Endothelial cell of umbilical vein (primary cell): Measurements from ENCODE around the gene POLR3GL. TPM values are rescaled to one million over a fixed set of nuclear protein-coding genes. Genes with fewer than 3 reads are reported as not detected.

Experiments used
- BruUV-seq: library from RNA; stranded (reverse); fragments of 400-500 nt; replicated peaks from 2 replicates; lab custom pipeline; 2021; lab: Mats Ljungman, UMichigan
- CTCF ChIA-PET: fragments of 300-600, 350-600 bp; sonication (Branson Sonifier 250); formaldehyde crosslinking; loops from one replicate; lab custom pipeline; 2021; ENCODE audit warnings: antibody characterized with exemption, inconsistent platforms; lab: Charles Lee
- POLR2A ChIA-PET: fragments of 300-600, 350-600 bp; sonication (Branson Sonifier 250); formaldehyde crosslinking; loops from one replicate; lab custom pipeline; 2021; ENCODE audit warnings: antibody characterized with exemption, inconsistent platforms; lab: Charles Lee
- DNase-seq: peaks from one replicate; pipeline ENCODE4 v3.0.0-alpha.2; 2011; ENCODE audit warnings: low read depth, low spot score
- FAIRE-seq: peaks from 2 replicates; lab custom pipeline; 2011; peaks lifted over from hg19 to GRCh38; lab: Jason Lieb, UNC
- H2AFZ ChIP-seq: 2 replicates; pipeline ENCODE4 v1.6.0; 2012; ENCODE audit warnings: low read depth, low read length, control low read depth, inconsistent platforms
- H3K27ac ChIP-seq: 2 replicates; pipeline ENCODE4 v1.5.1; 2011; ENCODE audit warnings: low read depth, mild to moderate bottlenecking, control low read depth, low read length, moderate library complexity; ENCODE audit not compliant: insufficient read depth
- H3K27me3 ChIP-seq, 2 experiments: 2 replicates each; pipeline versions ENCODE4 v1.6.0 to v1.6.1; 2011; ENCODE audit warnings: low read length in 2 of 2, mixed read lengths in 1 of 2; ENCODE audit not compliant: control insufficient read depth in 2 of 2, insufficient read depth in 2 of 2
- H3K36me3 ChIP-seq, 2 experiments: 2 replicates in 1 of 2; 3 replicates in 1 of 2; pipeline ENCODE4 v1.5.1; 2011; ENCODE audit warnings: low read length in 2 of 2, mild to moderate bottlenecking in 1 of 2, moderate library complexity in 1 of 2; ENCODE audit not compliant: control insufficient read depth in 2 of 2, insufficient read depth in 2 of 2; ENCODE audit errors: extremely low read depth in 1 of 2
- H3K4me1 ChIP-seq: 3 replicates; pipeline ENCODE4 v1.5.1; 2011; ENCODE audit warnings: mild to moderate bottlenecking, low read length; ENCODE audit not compliant: control insufficient read depth, insufficient read depth; ENCODE audit errors: extremely low read depth
- H3K4me2 ChIP-seq: 2 replicates; pipeline ENCODE4 v1.6.1; 2011; ENCODE audit warnings: low read length, control low read depth, mixed read lengths; ENCODE audit not compliant: insufficient read depth
- H3K4me3 ChIP-seq, 3 experiments: fragments of 200-600 bp in 1 of 3; sonication (generic), shearing (Covaris generic) in 1 of 3; replicated peaks in 1 of 3; 2 replicates each; pipeline ENCODE4 v1.5.1; 2011 to 2016; ENCODE audit warnings: control low read depth in 3 of 3, low read length in 3 of 3, mild to moderate bottlenecking in 2 of 3, inconsistent platforms in 1 of 3, low read depth in 1 of 3, moderate library complexity in 1 of 3; ENCODE audit not compliant: insufficient read depth in 1 of 3
- H3K79me2 ChIP-seq: 2 replicates; pipeline ENCODE4 v1.6.0; 2012; ENCODE audit warnings: low read length, inconsistent platforms; ENCODE audit not compliant: control insufficient read depth, insufficient read depth
- H3K9ac ChIP-seq: replicated peaks from 2 replicates; pipeline ENCODE3; 2011; ENCODE audit warnings: low read length, control low read depth; ENCODE audit not compliant: insufficient read depth; ENCODE audit errors: extremely low read depth
- H3K9me1 ChIP-seq: replicated peaks from 3 replicates; pipeline ENCODE4 v1.6.0; 2011; ENCODE audit warnings: mild to moderate bottlenecking, low read length; ENCODE audit not compliant: control insufficient read depth, insufficient read depth; ENCODE audit errors: extremely low read depth
- H3K9me3 ChIP-seq: replicated peaks from 2 replicates; pipeline ENCODE4 v1.5.1; 2012; ENCODE audit warnings: low read length, inconsistent platforms; ENCODE audit not compliant: control insufficient read depth, insufficient read depth
- H4K20me1 ChIP-seq: replicated peaks from 2 replicates; pipeline ENCODE3; 2011; ENCODE audit warnings: mild to moderate bottlenecking, low read length; ENCODE audit not compliant: control insufficient read depth, insufficient read depth; ENCODE audit errors: extremely low read depth
- FOS ChIP-seq: IDR thresholded peaks from 2 replicates; pipeline ENCODE4 v1.6.1; 2011; ENCODE audit warnings: mild to moderate bottlenecking, low read length, moderate library complexity, borderline replicate concordance; ENCODE audit not compliant: insufficient read depth
- JUN ChIP-seq: IDR thresholded peaks from 2 replicates; pipeline ENCODE4 v1.6.1; 2011; ENCODE audit warnings: borderline replicate concordance, low read depth; ENCODE audit not compliant: insufficient read length, insufficient read depth
- POLR2A ChIP-seq: IDR thresholded peaks from 2 replicates; pipeline ENCODE4 v1.6.1; 2012; ENCODE audit warnings: low read depth, mild to moderate bottlenecking, control low read depth, low read length
- POLR2AphosphoS5 ChIP-seq: IDR thresholded peaks from 2 replicates; pipeline ENCODE4 v1.6.1; 2012; ENCODE audit warnings: low read depth, mild to moderate bottlenecking, control low read depth, low read length, moderate library complexity; ENCODE audit not compliant: insufficient read depth
- dilution Hi-C: fragments of 300-500 bp; cut with MboI; formaldehyde crosslinking; loops from one replicate; pipeline ENCODE4 v1.15.0; 2019; ENCODE audit warnings: low sequenced_read_pairs; ENCODE audit not compliant: extremely low pct_ligation_motif_present
- intact Hi-C: fragments of 100-400 bp; cut with micrococcal nuclease; formaldehyde crosslinking; loops from one replicate; pipeline ENCODE4 v1.10.0; 2022
- polyA plus RNA-seq, 4 experiments: library from polyadenylated mRNA; depleted of rRNA in 3 of 4; stranded (reverse) in 3 of 4; unstranded in 1 of 4; fragments of >200 nt; gene quantifications; 2 replicates each; pipeline versions ENCODE4 v1.2.1 to v1.2.3, GENCODE V29; 2011 to 2012; ENCODE audit warnings: missing spikeins in 1 of 4
- total RNA-seq: library from RNA; stranded (reverse); gene quantifications from 2 replicates; pipeline ENCODE4 v1.2.3, GENCODE V29; 2021
- TF ChIP-seq, protein P1 (sequence below): IDR thresholded peaks from 2 replicates; pipeline ENCODE4 v1.6.1; 2011; ENCODE audit not compliant: insufficient read depth, insufficient read length

The POLR3GL gene
- total and polyA plus RNA-seq, 2 donors (not counting 3 experiments of a cell fraction or from before 2014, with no cell fraction given) = 12.4 to 15.3 TPM

DNA sequence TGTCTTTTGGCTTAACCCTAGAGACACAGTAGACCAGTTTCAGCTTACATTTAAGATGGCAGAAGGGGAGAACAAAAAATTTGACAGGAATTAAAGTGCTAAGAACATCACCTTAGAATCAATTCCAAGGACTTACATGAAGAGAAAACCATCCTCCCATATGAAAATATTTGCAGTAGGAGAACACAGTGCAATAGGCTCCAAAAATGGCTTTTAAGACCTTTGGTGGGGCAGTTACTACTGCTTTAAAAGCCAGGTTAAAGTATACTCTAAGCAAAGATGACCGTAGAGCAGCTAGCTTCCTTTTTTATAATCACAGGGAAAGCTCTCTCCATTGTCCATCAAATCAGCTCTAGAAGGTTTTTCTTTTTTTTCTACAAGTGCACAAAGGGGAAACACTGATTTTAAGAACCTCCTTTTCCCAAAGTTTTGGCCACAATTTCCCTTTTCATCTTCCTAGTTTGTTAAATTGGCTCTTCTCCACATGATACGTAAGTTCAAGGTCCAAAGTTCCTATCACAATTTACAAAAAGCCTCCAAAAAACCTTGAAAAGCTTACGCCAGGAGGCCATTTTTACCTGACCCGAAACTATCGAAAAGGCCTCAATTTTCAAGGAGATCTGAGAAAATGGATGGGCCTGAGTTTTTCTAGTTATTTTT, 28.6 kb downstream of the POLR3GL start:
- ChIA-PET POLR2A (interaction anchor here (1.4 kb wide), 1 partner anchor 14 kb away, joined by 4 read pairs; no protein-coding TSS in a partner anchor), CTCF (interaction anchor here (10.4 to 20.0 kb wide), 2 partner anchors 13 to 14 kb away, joined by 87 to 496 read pairs; no protein-coding TSS in a partner anchor)
- no peak for FAIRE-seq
- intact Hi-C loops (no loop called here), dilution Hi-C loops (no loop called here)
- Histone ChIP-seq H3K9me3 (no peaks in the 10 kb centered on the region), H3K4me2 (no peak overlapping the region), H3K9me1 (no peaks in the 10 kb centered on the region), H3K27ac (no peak overlapping the region), H4K20me1 (no peaks in the 10 kb centered on the region), H3K36me3 (peaks cover 2 to 16% of the 10 kb centered on the region in 2 experiments), H3K9ac (no peak overlapping the region), H3K27me3 (no peaks in the 10 kb centered on the region), H2AFZ (no peak overlapping the region), H3K79me2 (peaks cover 10% of the 10 kb centered on the region), H3K4me1 (peaks cover 13% of the 10 kb centered on the region), H3K4me3 (no peak overlapping the region)
- no TSS peak for BruUV-seq
- no peak for DNase-seq
- TF ChIP-seq JUN (no peak), POLR2A (no peak), FOS (no peak), POLR2AphosphoS5 (no peak)
- TF ChIP-seq, protein P1, sequence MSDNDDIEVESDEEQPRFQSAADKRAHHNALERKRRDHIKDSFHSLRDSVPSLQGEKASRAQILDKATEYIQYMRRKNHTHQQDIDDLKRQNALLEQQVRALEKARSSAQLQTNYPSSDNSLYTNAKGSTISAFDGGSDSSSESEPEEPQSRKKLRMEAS = no peak
